ENCODE results near the gene RNF133.
"Not testable (repeated sequence)": the region's sequence is repeated elsewhere in the genome, so short reads cannot be mapped to it uniquely, and the experiment has no call there.

Gene RNF133

GRCh38 chr7:122688400-122688998, 10.4 kb downstream of the RNF133 start:
- DNase-seq, result no peak

- no peak for DNase-seq
Measured at GRCh38 chr7:122686360-122686878, 12.5 kb downstream of the RNF133 start.

GRCh38 chr7:122684504-122684903, 14.4 kb downstream of the RNF133 start:
- DNase-seq, result no peak

GRCh38 chr7:122682815-122683550, 15.9 kb downstream of the RNF133 start:
- no peak for DNase-seq

- not testable (repeated sequence) for DNase-seq
Measured at GRCh38 chr7:122681186-122681585, 17.7 kb downstream of the RNF133 start.

GRCh38 chr7:122679813-122680212, 19.1 kb downstream of the RNF133 start:
- no peak for DNase-seq

- DNase-seq, result not testable (repeated sequence)
Measured at GRCh38 chr7:122679269-122679709, 19.6 kb downstream of the RNF133 start.

- DNase-seq, result no peak
Measured at GRCh38 chr7:122677149-122677548, 21.8 kb downstream of the RNF133 start.

GRCh38 chr7:122676466-122676865, 22.5 kb downstream of the RNF133 start:
- DNase-seq, result no peak

- DNase-seq, result no peak
Measured at GRCh38 chr7:122675621-122676020, 23.3 kb downstream of the RNF133 start.

GRCh38 chr7:122675011-122675410, 23.9 kb downstream of the RNF133 start:
- DNase-seq, result no peak

GRCh38 chr7:122674502-122674901, 24.4 kb downstream of the RNF133 start:
- DNase-seq, result no peak

GRCh38 chr7:122673951-122674350, 25.0 kb downstream of the RNF133 start:
- no peak for DNase-seq

- DNase-seq, result no peak
Measured at GRCh38 chr7:122672536-122672935, 26.4 kb downstream of the RNF133 start.

- no peak for DNase-seq
Measured at GRCh38 chr7:122663733-122664132, 35.2 kb downstream of the RNF133 start.

- no peak for DNase-seq
Measured at GRCh38 chr7:122658856-122659255, 40.1 kb downstream of the RNF133 start.

- no peak for DNase-seq
Measured at GRCh38 chr7:122653685-122654084, 45.2 kb downstream of the RNF133 start.

- no peak for DNase-seq
Measured at GRCh38 chr7:122652876-122653275, 46.0 kb downstream of the RNF133 start.

GRCh38 chr7:122651451-122651850, 47.5 kb downstream of the RNF133 start:
- DNase-seq, result no peak

All from NCI-H187 (cell line).